GM12865 (cell line): ENCODE measurements around the gene FAM149B1.
A peak's percentile ranks its signal among the peaks of the same experiment; 100 is the strongest.

Experiments
- DNase-seq: peaks from one replicate; pipeline ENCODE4 v3.0.0; 2010; ENCODE audit warnings: low read depth
- H3K4me3 ChIP-seq: 2 replicates; pipeline ENCODE4 v1.5.1; 2011; ENCODE audit warnings: mild to moderate bottlenecking, low read depth, low read length, control low read depth
- CTCF ChIP-seq: IDR thresholded peaks from 2 replicates; pipeline ENCODE4 v1.5.1; 2011; ENCODE audit warnings: low read length, control low read depth, low read depth, inconsistent platforms; ENCODE audit not compliant: insufficient read depth; ENCODE audit errors: missing control alignments

Gene FAM149B1

GRCh38 chr10:73167783-73168464, at the start of gene FAM149B1, which contains the start of gene ECD:
TSS of gene FAM149B1 (plus strand) at chr10:73168119. CDS start at chr10:73168340, 221 bp downstream.
TSS of gene ECD (minus strand) at chr10:73168008. CDS start at chr10:73163937, 4,071 bp downstream.
- peak; percentile 32 for TF ChIP-seq CTCF
- DNase-seq, result peak; percentile 94
- H3K4me3 ChIP-seq, result peak within 1 kb of the TSS; percentile 100

- DNase-seq, result no peak
- no peak overlapping the region for H3K4me3 ChIP-seq
- no peak for TF ChIP-seq CTCF
These were observed 48.5 kb upstream of the FAM149B1 start for GRCh38 chr10:73119457-73119856.

- no peak for DNase-seq
- H3K4me3 ChIP-seq, result no peak overlapping the region
- no peak for TF ChIP-seq CTCF
These were observed 48.0 kb upstream of the FAM149B1 start for GRCh38 chr10:73119952-73120351.

- TF ChIP-seq CTCF, result no peak
- DNase-seq, result no peak
- no peak overlapping the region for H3K4me3 ChIP-seq
These were observed 41.6 kb upstream of the FAM149B1 start for GRCh38 chr10:73126343-73126742.

GRCh38 chr10:73131301-73131700, 36.6 kb upstream of the FAM149B1 start:
- no peak for TF ChIP-seq CTCF
- H3K4me3 ChIP-seq, result no peak overlapping the region
- DNase-seq, result no peak

GRCh38 chr10:73131913-73132686, 35.8 kb upstream of the FAM149B1 start:
- no peak overlapping the region for H3K4me3 ChIP-seq
- no peak for TF ChIP-seq CTCF
- no peak for DNase-seq

- TF ChIP-seq CTCF, result no peak
- no peak overlapping the region for H3K4me3 ChIP-seq
- no peak for DNase-seq
These were observed 33.2 kb upstream of the FAM149B1 start for GRCh38 chr10:73134727-73135126.
